Measurements from ENCODE around the gene ZSCAN5B.

GRCh38 chr19:56209091-56209490 lies 11.5 kb upstream of the ZSCAN5B start:
- TF ChIP-seq POLR2A (IDR thresholded peaks at IDR 0.05) = no peak
- TF ChIP-seq, protein P1, sequence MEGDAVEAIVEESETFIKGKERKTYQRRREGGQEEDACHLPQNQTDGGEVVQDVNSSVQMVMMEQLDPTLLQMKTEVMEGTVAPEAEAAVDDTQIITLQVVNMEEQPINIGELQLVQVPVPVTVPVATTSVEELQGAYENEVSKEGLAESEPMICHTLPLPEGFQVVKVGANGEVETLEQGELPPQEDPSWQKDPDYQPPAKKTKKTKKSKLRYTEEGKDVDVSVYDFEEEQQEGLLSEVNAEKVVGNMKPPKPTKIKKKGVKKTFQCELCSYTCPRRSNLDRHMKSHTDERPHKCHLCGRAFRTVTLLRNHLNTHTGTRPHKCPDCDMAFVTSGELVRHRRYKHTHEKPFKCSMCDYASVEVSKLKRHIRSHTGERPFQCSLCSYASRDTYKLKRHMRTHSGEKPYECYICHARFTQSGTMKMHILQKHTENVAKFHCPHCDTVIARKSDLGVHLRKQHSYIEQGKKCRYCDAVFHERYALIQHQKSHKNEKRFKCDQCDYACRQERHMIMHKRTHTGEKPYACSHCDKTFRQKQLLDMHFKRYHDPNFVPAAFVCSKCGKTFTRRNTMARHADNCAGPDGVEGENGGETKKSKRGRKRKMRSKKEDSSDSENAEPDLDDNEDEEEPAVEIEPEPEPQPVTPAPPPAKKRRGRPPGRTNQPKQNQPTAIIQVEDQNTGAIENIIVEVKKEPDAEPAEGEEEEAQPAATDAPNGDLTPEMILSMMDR (IDR thresholded peaks at IDR 0.05) = no peak

Data from right lobe of liver (tissue), 4 donors.